H9 (cell line): ENCODE data around the gene CLCNKB. TPM values are rescaled to one million over a fixed set of nuclear protein-coding genes. Genes with fewer than 3 reads are reported as not detected.
A peak's percentile ranks its signal among the peaks of the same experiment; 100 is the strongest.

Source experiments
- DNase-seq: peaks from one replicate; pipeline ENCODE4 v3.0.0-alpha.2; 2017
- H2AFZ ChIP-seq: one replicate; pipeline ENCODE4 v1.6.1; 2013; ENCODE audit warnings: mild to moderate bottlenecking, low read length, control low read depth, moderate library complexity
- H2AK5ac ChIP-seq: 2 replicates; pipeline ENCODE4 v1.6.1; 2013; ENCODE audit warnings: low read length, control low read depth, mixed read lengths; ENCODE audit not compliant: insufficient read length
- H2BK120ac ChIP-seq: one replicate; pipeline ENCODE4 v1.6.1; 2013; ENCODE audit warnings: low read depth, mild to moderate bottlenecking, low read length, control low read depth, inconsistent platforms; ENCODE audit not compliant: poor library complexity, severe bottlenecking
- H2BK12ac ChIP-seq: 2 replicates; pipeline ENCODE4 v1.6.1; 2013; ENCODE audit warnings: low read length, control low read depth, mixed read lengths, low read depth; ENCODE audit not compliant: insufficient read length
- H2BK15ac ChIP-seq: 2 replicates; pipeline ENCODE4 v1.6.1; 2013; ENCODE audit warnings: low read depth, low read length, control low read depth
- H2BK20ac ChIP-seq: one replicate; pipeline ENCODE4 v1.6.1; 2013; ENCODE audit warnings: low read depth, mild to moderate bottlenecking, low read length, control low read depth, inconsistent platforms; ENCODE audit not compliant: poor library complexity, severe bottlenecking
- H2BK5ac ChIP-seq: 2 replicates; pipeline ENCODE4 v1.6.1; 2013; ENCODE audit warnings: low read length, control low read depth, mixed read lengths; ENCODE audit not compliant: insufficient read length
- H3K14ac ChIP-seq: 2 replicates; pipeline ENCODE4 v1.6.1; 2013; ENCODE audit warnings: low read length, control low read depth; ENCODE audit not compliant: insufficient read depth
- H3K18ac ChIP-seq: 2 replicates; pipeline ENCODE4 v1.6.1; 2013; ENCODE audit warnings: low read depth, mild to moderate bottlenecking, mixed read lengths, low read length, control low read depth; ENCODE audit not compliant: insufficient read length
- H3K23ac ChIP-seq: 2 replicates; pipeline ENCODE4 v1.6.1; 2013; ENCODE audit warnings: low read length, control low read depth, mixed read lengths, low read depth; ENCODE audit not compliant: insufficient read length
- H3K23me2 ChIP-seq: 2 replicates; pipeline ENCODE4 v1.6.1; 2013; ENCODE audit warnings: low read depth, mild to moderate bottlenecking, mixed read lengths, low read length, control low read depth; ENCODE audit not compliant: insufficient read length, poor library complexity, severe bottlenecking
- H3K27ac ChIP-seq: 2 replicates; pipeline ENCODE4 v1.5.1; 2013; ENCODE audit warnings: low read length, control low read depth, mixed read lengths, low read depth; ENCODE audit not compliant: insufficient read length
- H3K27me3 ChIP-seq: 2 replicates; pipeline ENCODE4 v1.6.1; 2013; ENCODE audit warnings: low read length, control low read depth, inconsistent platforms; ENCODE audit not compliant: insufficient read depth
- H3K4ac ChIP-seq: 2 replicates; pipeline ENCODE4 v1.6.1; 2013; ENCODE audit warnings: low read depth, mild to moderate bottlenecking, control low read depth, inconsistent platforms, low read length, moderate library complexity
- H3K4me1 ChIP-seq: 2 replicates; pipeline ENCODE4 v1.6.1; 2013; ENCODE audit warnings: low read length, control low read depth, inconsistent platforms; ENCODE audit not compliant: insufficient read depth
- H3K4me2 ChIP-seq: 2 replicates; pipeline ENCODE4 v1.6.1; 2013; ENCODE audit warnings: low read length, control low read depth, mixed read lengths; ENCODE audit not compliant: insufficient read length, insufficient read depth
- H3K56ac ChIP-seq: 2 replicates; pipeline ENCODE4 v1.6.1; 2013; ENCODE audit warnings: low read depth, mild to moderate bottlenecking, mixed read lengths, low read length, control low read depth; ENCODE audit not compliant: insufficient read length
- H3K79me1 ChIP-seq: 2 replicates; pipeline ENCODE4 v1.6.1; 2013; ENCODE audit warnings: low read depth, mild to moderate bottlenecking, moderate library complexity, low read length, control low read depth, inconsistent platforms; ENCODE audit not compliant: insufficient read depth, poor library complexity, severe bottlenecking
- H3K79me2 ChIP-seq: 2 replicates; pipeline ENCODE4 v1.6.1; 2013; ENCODE audit warnings: low read length, control low read depth, inconsistent platforms; ENCODE audit not compliant: insufficient read depth
- H3K9ac ChIP-seq: 2 replicates; pipeline ENCODE4 v1.6.1; 2013; ENCODE audit warnings: low read length, control low read depth, mixed read lengths; ENCODE audit not compliant: insufficient read length; ENCODE audit errors: extremely low read depth
- H3K9me3 ChIP-seq: one replicate; pipeline ENCODE4 v1.6.1; 2013; ENCODE audit warnings: low read depth, low read length, inconsistent platforms; ENCODE audit not compliant: control insufficient read depth
- H3T11ph ChIP-seq: one replicate; pipeline ENCODE4 v1.6.1; 2013; ENCODE audit warnings: mild to moderate bottlenecking, low read length, control low read depth, inconsistent platforms
- H4K20me1 ChIP-seq: one replicate; pipeline ENCODE4 v1.6.1; 2013; ENCODE audit not compliant: control insufficient read depth, insufficient read length, insufficient read depth
- H4K5ac ChIP-seq: 2 replicates; pipeline ENCODE4 v1.6.1; 2013; ENCODE audit warnings: low read depth, mild to moderate bottlenecking, mixed read lengths, low read length, control low read depth; ENCODE audit not compliant: insufficient read length
- H4K8ac ChIP-seq: replicated peaks from 2 replicates; pipeline ENCODE4 v1.6.1; 2013; ENCODE audit warnings: low read length, control low read depth, mixed read lengths, low read depth; ENCODE audit not compliant: insufficient read length
- H4K91ac ChIP-seq: 2 replicates; pipeline ENCODE4 v1.6.1; 2013; ENCODE audit warnings: low read depth, mild to moderate bottlenecking, moderate library complexity, mixed read lengths, low read length, control low read depth; ENCODE audit not compliant: insufficient read length
- H3K27ac Mint-ChIP-seq, 3 experiments: 2 replicates in 2 of 3; 3 replicates in 1 of 3; pipeline ENCODE4 v1.8.0; 2020 to 2021; ENCODE audit warnings: mixed read lengths in 3 of 3, mild to moderate bottlenecking in 1 of 3, moderate library complexity in 1 of 3
- H3K27me3 Mint-ChIP-seq: 2 replicates; pipeline ENCODE4 v1.8.0; 2021; ENCODE audit warnings: low read depth, mild to moderate bottlenecking, moderate library complexity, mixed read lengths
- H3K36me3 Mint-ChIP-seq, 3 experiments: 2 replicates in 2 of 3; 3 replicates in 1 of 3; pipeline ENCODE4 v1.8.0; 2020 to 2021; ENCODE audit warnings: low read depth in 3 of 3, mixed read lengths in 3 of 3; ENCODE audit not compliant: insufficient read depth in 1 of 3
- H3K4me1 Mint-ChIP-seq, 2 experiments: 2 replicates each; pipeline ENCODE4 v1.8.0; 2020; ENCODE audit warnings: mixed read lengths in 2 of 2
- H3K4me3 Mint-ChIP-seq, 2 experiments: 2 replicates in 1 of 2; 3 replicates in 1 of 2; pipeline ENCODE4 v1.8.0; 2020 to 2021; ENCODE audit warnings: mild to moderate bottlenecking in 2 of 2, mixed read lengths in 2 of 2, moderate library complexity in 1 of 2
- H3K9me3 Mint-ChIP-seq, 2 experiments: 2 replicates in 1 of 2; 3 replicates in 1 of 2; pipeline ENCODE4 v1.8.0; 2020; ENCODE audit warnings: mild to moderate bottlenecking in 2 of 2, mixed read lengths in 2 of 2, moderate library complexity in 1 of 2
- CTCF ChIP-seq: fragments of 200-600 bp; sonication (generic); conservative IDR thresholded peaks from 3 replicates; pipeline ENCODE4 v1.8.0; 2021; ENCODE audit warnings: antibody characterized with exemption, mild to moderate bottlenecking
- WGBS: extraction: QIAGEN DNeasy Blood & Tissue Kit; methylation state at CpG from one replicate; pipeline ENCODE4 v1.1.7; 2013; ENCODE audit warnings: missing lambda C conversion rate, low lambda C conversion rate, mixed read lengths; ENCODE audit not compliant: insufficient read length; ENCODE audit errors: extremely low coverage; 5-methylcytosine and 5-hydroxymethylcytosine counted together
- total RNA-seq: library from RNA; stranded (reverse); gene quantifications from 2 replicates; pipeline ENCODE4 v1.2.1, GENCODE V29; 2021

Gene CLCNKB
- total RNA-seq, 1 experiment from 2014 or later = 1.7 TPM

- Mint-ChIP-seq H3K9me3 (no peaks in the 10 kb centered on the region; a peak in 1 of 5 replicates), H3K27me3 (peaks cover 68% of the 10 kb centered on the region), H3K27ac (no peak within 1 kb of the TSS), H3K4me3 (peak within 1 kb of the TSS; percentile 60 to 83), H3K4me1 (peaks cover 9 to 22% of the 10 kb centered on the region in 2 experiments), H3K36me3 (no peaks in the 10 kb centered on the region)
- Histone ChIP-seq H4K5ac (no peak within 1 kb of the TSS), H2BK15ac (no peak within 1 kb of the TSS), H3K23ac (no peak within 1 kb of the TSS), H2BK120ac (no peak within 1 kb of the TSS), H3K18ac (no peak within 1 kb of the TSS), H3K4ac (no peak within 1 kb of the TSS), H3K79me2 (no peaks in the 10 kb centered on the region), H3K27ac (no peak within 1 kb of the TSS), H3K4me2 (peak within 1 kb of the TSS; percentile 35), H2BK20ac (no peak within 1 kb of the TSS), H2AK5ac (no peak within 1 kb of the TSS), H3K79me1 (no peaks in the 10 kb centered on the region), H3K56ac (no peak within 1 kb of the TSS), H3T11ph (no peak within 1 kb of the TSS), H4K20me1 (no peaks in the 10 kb centered on the region), H3K4me1 (no peaks in the 10 kb centered on the region), H3K9me3 (no peaks in the 10 kb centered on the region), H2AFZ (no peak within 1 kb of the TSS), H4K91ac (no peak within 1 kb of the TSS), H3K27me3 (peaks cover 5% of the 10 kb centered on the region; the same call in 1 of the 2 replicates), H3K9ac (no peak within 1 kb of the TSS), H2BK12ac (no peak within 1 kb of the TSS), H3K23me2 (peaks cover 5% of the 10 kb centered on the region), H3K14ac (no peak within 1 kb of the TSS; the same call in 1 of the 2 replicates), H2BK5ac (no peak within 1 kb of the TSS), H4K8ac (no peak within 1 kb of the TSS)
- TF ChIP-seq CTCF = peak; percentile 50; the same call in 2 of the 3 replicates
- peak; percentile 49 for DNase-seq
- WGBS = no CpG with 5 or more reads among the region's 54 CpGs
Measured at GRCh38 chr1:16073490-16074119, 30.0 kb downstream of the CLCNKB start, which contains the start of gene FAM131C. TSS of gene FAM131C (minus strand) at chr1:16073651. CDS start at chr1:16073442, 209 bp downstream.
